Neural crest cell (in vitro differentiated cells): ENCODE measurements around the gene NUDCD3. TPM values are rescaled to one million over a fixed set of nuclear protein-coding genes. Genes with fewer than 3 reads are reported as not detected.

Experiments used
- DNase-seq: peaks from one replicate; pipeline ENCODE4 v3.0.0; 2021; ENCODE audit warnings: low read depth, mixed read lengths, low spot score
- H3K27ac Mint-ChIP-seq: one replicate; pipeline ENCODE4 v1.8.0; 2021; ENCODE audit warnings: mild to moderate bottlenecking, mixed read lengths; ENCODE audit not compliant: unreplicated experiment
- H3K27me3 Mint-ChIP-seq: 2 replicates; pipeline ENCODE4 v1.8.0; 2021; ENCODE audit warnings: low read depth, mild to moderate bottlenecking, mixed read lengths
- H3K36me3 Mint-ChIP-seq: 2 replicates; pipeline ENCODE4 v1.8.0; 2021; ENCODE audit warnings: low read depth, mild to moderate bottlenecking, mixed read lengths
- H3K4me1 Mint-ChIP-seq: 2 replicates; pipeline ENCODE4 v1.8.0; 2021; ENCODE audit warnings: mixed read lengths
- H3K4me3 Mint-ChIP-seq: one replicate; pipeline ENCODE4 v1.8.0; 2021; ENCODE audit warnings: mild to moderate bottlenecking, mixed read lengths
- H3K9me3 Mint-ChIP-seq: 2 replicates; pipeline ENCODE4 v1.8.0; 2021; ENCODE audit warnings: mixed read lengths
- total RNA-seq: library from RNA; stranded (reverse); gene quantifications from 2 replicates; pipeline ENCODE4 v1.2.1, GENCODE V29; 2021
- TF ChIP-seq, protein P1 (sequence below): fragments of 200-600 bp; sonication (generic); conservative IDR thresholded peaks from 2 replicates; pipeline ENCODE4 v1.5.0; 2021; ENCODE audit warnings: antibody characterized with exemption, mild to moderate bottlenecking

NUDCD3 gene
- total RNA-seq, 1 donor from 2014 or later: 93.2 TPM

DNA sequence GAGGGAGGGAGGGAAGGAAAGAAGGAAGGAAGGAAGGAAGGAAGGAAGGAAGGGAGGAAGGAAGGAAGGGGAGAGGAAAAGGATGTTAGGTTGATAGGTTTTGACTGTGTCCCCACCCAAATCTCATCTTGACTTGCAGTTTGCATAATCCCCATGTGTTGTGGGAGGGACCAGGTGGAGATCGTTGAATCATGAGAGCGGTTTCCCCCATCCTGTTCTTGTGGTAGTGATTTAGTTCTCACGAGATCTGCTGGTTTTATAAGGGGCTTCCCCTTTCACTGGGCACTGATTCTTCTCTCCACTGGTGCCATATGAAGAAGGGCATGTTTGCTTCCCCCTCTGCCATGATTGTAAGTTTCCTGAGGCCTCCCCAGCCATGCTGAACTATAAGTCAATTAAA, 15.1 kb upstream of the NUDCD3 start:
- peaks cover 3% of the 10 kb centered on the region for H3K9me3 Mint-ChIP-seq
- DNase-seq: no peak
- peaks cover 51% of the 10 kb centered on the region for H3K27me3 Mint-ChIP-seq
- H3K36me3 Mint-ChIP-seq: no peaks in the 10 kb centered on the region
- H3K27ac Mint-ChIP-seq: no peak overlapping the region
- TF ChIP-seq, protein P1, sequence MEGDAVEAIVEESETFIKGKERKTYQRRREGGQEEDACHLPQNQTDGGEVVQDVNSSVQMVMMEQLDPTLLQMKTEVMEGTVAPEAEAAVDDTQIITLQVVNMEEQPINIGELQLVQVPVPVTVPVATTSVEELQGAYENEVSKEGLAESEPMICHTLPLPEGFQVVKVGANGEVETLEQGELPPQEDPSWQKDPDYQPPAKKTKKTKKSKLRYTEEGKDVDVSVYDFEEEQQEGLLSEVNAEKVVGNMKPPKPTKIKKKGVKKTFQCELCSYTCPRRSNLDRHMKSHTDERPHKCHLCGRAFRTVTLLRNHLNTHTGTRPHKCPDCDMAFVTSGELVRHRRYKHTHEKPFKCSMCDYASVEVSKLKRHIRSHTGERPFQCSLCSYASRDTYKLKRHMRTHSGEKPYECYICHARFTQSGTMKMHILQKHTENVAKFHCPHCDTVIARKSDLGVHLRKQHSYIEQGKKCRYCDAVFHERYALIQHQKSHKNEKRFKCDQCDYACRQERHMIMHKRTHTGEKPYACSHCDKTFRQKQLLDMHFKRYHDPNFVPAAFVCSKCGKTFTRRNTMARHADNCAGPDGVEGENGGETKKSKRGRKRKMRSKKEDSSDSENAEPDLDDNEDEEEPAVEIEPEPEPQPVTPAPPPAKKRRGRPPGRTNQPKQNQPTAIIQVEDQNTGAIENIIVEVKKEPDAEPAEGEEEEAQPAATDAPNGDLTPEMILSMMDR: no peak
- no peak overlapping the region for H3K4me3 Mint-ChIP-seq
- H3K4me1 Mint-ChIP-seq: no peaks in the 10 kb centered on the region

DNA sequence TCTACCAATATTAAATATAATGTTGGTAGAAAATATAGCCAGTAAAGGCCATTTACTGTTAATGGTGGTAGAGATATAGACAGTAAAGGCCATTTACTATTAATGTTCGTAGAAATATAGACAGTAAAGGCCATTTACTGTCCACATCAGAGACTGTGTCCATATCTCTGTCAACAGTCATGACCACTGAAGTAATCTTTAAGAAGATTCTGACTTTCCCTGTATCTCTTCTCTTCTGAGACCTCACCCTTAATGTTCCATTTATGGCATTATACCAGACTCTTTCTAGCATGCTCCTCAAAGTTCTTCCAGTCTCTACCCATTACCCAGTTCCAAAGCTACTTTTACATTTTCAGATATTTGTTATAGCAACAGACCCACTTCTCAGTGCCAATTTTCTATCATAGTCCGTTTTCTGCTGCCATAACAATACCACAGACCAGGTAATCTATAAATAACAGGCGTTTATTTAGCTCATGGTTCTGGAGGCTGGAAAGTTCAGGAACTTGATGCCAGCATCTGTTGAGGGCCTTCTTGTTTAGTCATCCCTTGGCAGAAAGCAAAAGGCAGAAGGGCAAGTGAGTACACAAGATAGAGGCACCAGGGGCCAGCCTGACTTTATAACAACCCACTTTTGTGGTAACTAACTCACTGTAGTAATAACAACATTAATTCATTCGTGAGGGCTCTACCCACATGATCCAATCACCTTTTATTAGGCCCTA, 7.9 kb upstream of the NUDCD3 start:
- no peaks in the 10 kb centered on the region for H3K4me1 Mint-ChIP-seq

DNA sequence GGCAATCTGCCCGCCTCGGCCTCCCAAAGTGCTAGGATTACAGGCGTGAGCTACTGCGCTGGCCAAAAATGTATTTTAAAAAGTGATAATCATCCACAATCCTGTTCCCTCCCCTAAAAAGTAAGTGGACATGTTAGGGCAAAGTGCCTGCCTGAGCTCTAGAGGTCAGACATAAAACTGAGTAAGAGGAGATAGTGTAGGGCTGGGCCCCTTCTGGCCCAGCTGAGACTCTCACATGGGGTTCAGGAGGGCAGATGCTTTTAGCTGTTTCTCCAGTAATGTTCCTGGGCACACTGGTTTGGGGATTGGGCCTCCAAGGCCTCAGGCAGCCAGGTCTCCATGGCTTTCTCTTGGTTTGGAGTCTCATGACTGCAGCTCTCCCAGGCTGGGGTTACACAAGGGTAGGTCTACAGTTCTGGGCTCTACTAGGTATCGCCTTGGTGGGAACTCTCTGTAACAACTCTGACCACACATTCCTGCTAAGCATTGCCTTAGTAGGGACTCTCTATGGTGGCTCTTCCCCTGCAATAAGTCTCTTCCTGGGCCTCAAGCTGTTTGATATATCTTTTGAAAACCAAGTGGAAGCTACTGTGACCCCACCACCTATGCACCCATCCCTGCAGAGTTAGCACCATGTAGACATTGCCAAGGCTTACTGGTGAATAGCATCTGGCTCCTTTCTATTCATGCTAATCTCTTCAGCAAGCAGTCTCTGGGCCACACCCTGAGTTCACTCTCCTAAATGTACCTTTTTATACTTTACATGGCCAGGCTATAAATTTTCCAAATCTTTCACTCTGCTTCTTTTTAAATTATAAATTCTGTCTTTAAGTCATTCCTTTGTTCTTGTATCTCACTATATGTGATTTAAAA, 6.9 kb upstream of the NUDCD3 start:
- Mint-ChIP-seq H3K27ac (no peak overlapping the region), H3K4me1 (no peaks in the 10 kb centered on the region), H3K36me3 (no peaks in the 10 kb centered on the region), H3K9me3 (no peaks in the 10 kb centered on the region), H3K4me3 (no peak overlapping the region), H3K27me3 (peaks cover 57% of the 10 kb centered on the region)
- no peak for DNase-seq
- TF ChIP-seq, protein P1: no peak

More for the DNA sequence above, 7.9 kb upstream of the NUDCD3 start:
- peaks cover 64% of the 10 kb centered on the region for H3K27me3 Mint-ChIP-seq
- TF ChIP-seq, protein P1: no peak
- no peaks in the 10 kb centered on the region for H3K9me3 Mint-ChIP-seq
- no peak overlapping the region for H3K4me3 Mint-ChIP-seq
- DNase-seq: no peak
- no peak overlapping the region for H3K27ac Mint-ChIP-seq
- H3K36me3 Mint-ChIP-seq: no peaks in the 10 kb centered on the region

DNA sequence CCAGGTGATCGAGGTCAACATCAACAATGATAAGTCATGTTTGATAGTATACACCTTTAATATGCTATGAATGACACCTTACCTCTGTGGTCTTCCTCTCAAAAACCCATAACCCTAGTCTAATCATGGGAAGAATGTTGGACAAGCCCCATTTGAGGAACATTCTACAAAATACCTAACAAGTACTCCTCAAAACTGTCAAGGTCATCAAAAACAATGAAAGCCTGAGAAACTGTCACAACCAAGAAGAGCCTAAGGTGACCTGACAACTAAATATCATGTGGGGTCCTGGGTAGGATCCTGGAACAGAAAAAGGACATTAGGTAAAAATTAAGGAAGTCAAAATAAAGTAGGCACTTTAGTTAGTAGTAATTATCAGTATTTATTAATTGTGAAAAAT, 5.9 kb upstream of the NUDCD3 start:
- no peaks in the 10 kb centered on the region for H3K36me3 Mint-ChIP-seq
- H3K27me3 Mint-ChIP-seq: peaks cover 48% of the 10 kb centered on the region

DNA sequence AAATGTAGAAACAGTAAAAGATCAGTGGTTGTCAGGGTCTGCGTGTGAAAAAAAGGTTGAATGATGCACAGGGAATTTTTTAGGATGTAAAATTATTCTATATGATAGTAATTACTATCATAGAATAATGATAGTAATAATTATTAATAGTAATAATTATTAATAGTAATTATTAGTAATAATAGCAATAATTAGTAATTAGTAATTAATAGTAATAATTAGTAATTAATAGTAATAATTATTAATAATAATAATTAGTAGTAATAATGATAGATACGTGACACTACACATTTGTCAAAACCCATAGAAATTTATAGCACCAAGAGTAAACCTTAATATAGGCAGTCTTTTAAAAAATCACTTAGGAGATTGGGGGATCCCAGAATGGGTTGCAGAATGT, 4.5 kb upstream of the NUDCD3 start:
- Mint-ChIP-seq H3K4me3 (no peak overlapping the region), H3K36me3 (no peaks in the 10 kb centered on the region), H3K27ac (no peak overlapping the region), H3K9me3 (no peaks in the 10 kb centered on the region), H3K27me3 (peaks cover 46% of the 10 kb centered on the region), H3K4me1 (peaks cover 10% of the 10 kb centered on the region)
- no peak for DNase-seq
- TF ChIP-seq, protein P1: no peak

More for the DNA sequence above, 5.9 kb upstream of the NUDCD3 start:
- Mint-ChIP-seq H3K27ac (no peak overlapping the region), H3K9me3 (no peaks in the 10 kb centered on the region), H3K4me3 (no peak overlapping the region), H3K4me1 (peaks cover under 1% of the 10 kb centered on the region)
- DNase-seq: no peak
- TF ChIP-seq, protein P1: no peak
